Nephron progenitor cell (in vitro differentiated cells): ENCODE data around the gene LDLRAD3.
A peak's percentile ranks its signal among the peaks of the same experiment; 100 is the strongest.

Source experiments
- DNase-seq: peaks from one replicate; pipeline ENCODE4 v3.0.0; 2021
- H3K27ac Mint-ChIP-seq: 2 replicates; pipeline ENCODE4 v1.8.0; 2021; ENCODE audit warnings: mild to moderate bottlenecking, moderate library complexity, mixed read lengths
- H3K27me3 Mint-ChIP-seq: 2 replicates; pipeline ENCODE4 v1.8.0; 2021; ENCODE audit warnings: mild to moderate bottlenecking, low read depth, mixed read lengths; ENCODE audit not compliant: poor library complexity
- H3K36me3 Mint-ChIP-seq: 2 replicates; pipeline ENCODE4 v1.8.0; 2021; ENCODE audit warnings: low read depth, mixed read lengths
- H3K4me1 Mint-ChIP-seq: 2 replicates; pipeline ENCODE4 v1.8.0; 2021; ENCODE audit warnings: mixed read lengths
- H3K4me3 Mint-ChIP-seq: 2 replicates; pipeline ENCODE4 v1.8.0; 2021; ENCODE audit warnings: mild to moderate bottlenecking, moderate library complexity, mixed read lengths
- H3K9me3 Mint-ChIP-seq: 2 replicates; pipeline ENCODE4 v1.8.0; 2021; ENCODE audit warnings: mild to moderate bottlenecking, moderate library complexity, mixed read lengths
- CTCF ChIP-seq: fragments of 200-600 bp; sonication (generic); IDR thresholded peaks from 2 replicates; pipeline ENCODE4 v1.5.0; 2021; ENCODE audit warnings: antibody characterized with exemption

Gene LDLRAD3

GRCh38 chr11:36098087-36098486 is 154.2 kb downstream of the LDLRAD3 start:
- no peak for TF ChIP-seq CTCF
- H3K27me3 Mint-ChIP-seq: peaks cover 4% of the 10 kb centered on the region
- H3K36me3 Mint-ChIP-seq: peaks cover 94% of the 10 kb centered on the region
- no peak for DNase-seq
- peak overlapping the region; percentile 74 for H3K27ac Mint-ChIP-seq
- H3K9me3 Mint-ChIP-seq: peaks cover 17% of the 10 kb centered on the region
- no peak overlapping the region for H3K4me3 Mint-ChIP-seq
- H3K4me1 Mint-ChIP-seq: peaks cover 25% of the 10 kb centered on the region

- peak overlapping the region; percentile 68 for H3K27ac Mint-ChIP-seq
- H3K9me3 Mint-ChIP-seq: peaks cover 11% of the 10 kb centered on the region
- no peak for TF ChIP-seq CTCF
- peaks cover 94% of the 10 kb centered on the region for H3K36me3 Mint-ChIP-seq
- peaks cover 4% of the 10 kb centered on the region for H3K27me3 Mint-ChIP-seq
- H3K4me3 Mint-ChIP-seq: no peak overlapping the region
- H3K4me1 Mint-ChIP-seq: peaks cover 25% of the 10 kb centered on the region
- DNase-seq: no peak
Measured at GRCh38 chr11:36098853-36099375, 155.1 kb downstream of the LDLRAD3 start.

- no peaks in the 10 kb centered on the region for H3K9me3 Mint-ChIP-seq
- H3K4me3 Mint-ChIP-seq: no peak overlapping the region
- peaks cover 4% of the 10 kb centered on the region for H3K27me3 Mint-ChIP-seq
- no peak overlapping the region for H3K27ac Mint-ChIP-seq
- peaks cover 40% of the 10 kb centered on the region for H3K4me1 Mint-ChIP-seq
- no peak for DNase-seq
- peaks cover 90% of the 10 kb centered on the region for H3K36me3 Mint-ChIP-seq
- no peak for TF ChIP-seq CTCF
Measured at GRCh38 chr11:36101466-36101865, 157.6 kb downstream of the LDLRAD3 start.

- Mint-ChIP-seq H3K27ac (no peak overlapping the region), H3K4me1 (peaks cover 29% of the 10 kb centered on the region), H3K4me3 (no peak overlapping the region), H3K27me3 (peaks cover 4% of the 10 kb centered on the region), H3K36me3 (peaks cover 85% of the 10 kb centered on the region), H3K9me3 (no peaks in the 10 kb centered on the region)
- no peak for DNase-seq
- no peak for TF ChIP-seq CTCF
Measured at GRCh38 chr11:36102868-36103267, 159.0 kb downstream of the LDLRAD3 start.

- Mint-ChIP-seq H3K4me3 (no peak overlapping the region), H3K27ac (no peak overlapping the region), H3K36me3 (peaks cover 86% of the 10 kb centered on the region), H3K4me1 (peaks cover 20% of the 10 kb centered on the region), H3K9me3 (no peaks in the 10 kb centered on the region), H3K27me3 (peaks cover 4% of the 10 kb centered on the region)
- DNase-seq: no peak
- TF ChIP-seq CTCF: no peak
Measured at GRCh38 chr11:36103933-36104530, 160.2 kb downstream of the LDLRAD3 start.

GRCh38 chr11:36104660-36104992 is 160.8 kb downstream of the LDLRAD3 start:
- peak overlapping the region; percentile 33 for H3K27ac Mint-ChIP-seq

More at GRCh38 chr11:36104660-36104992, 160.8 kb downstream of the LDLRAD3 start:
- H3K4me3 Mint-ChIP-seq: no peak overlapping the region
- H3K9me3 Mint-ChIP-seq: no peaks in the 10 kb centered on the region
- peaks cover 84% of the 10 kb centered on the region for H3K36me3 Mint-ChIP-seq
- H3K27me3 Mint-ChIP-seq: peaks cover 5% of the 10 kb centered on the region
- DNase-seq: no peak
- peaks cover 24% of the 10 kb centered on the region for H3K4me1 Mint-ChIP-seq
- no peak for TF ChIP-seq CTCF
